ENCODE measurements around the gene ZMYND10. TPM values are rescaled to one million over a fixed set of nuclear protein-coding genes. Genes with fewer than 3 reads are reported as not detected.

ZMYND10 gene
- total RNA-seq, 3 donors from 2014 or later (not counting 1 experiment from before 2014, with no cell fraction given): 3.0 to 6.3 (median 3.5) TPM

DNA sequence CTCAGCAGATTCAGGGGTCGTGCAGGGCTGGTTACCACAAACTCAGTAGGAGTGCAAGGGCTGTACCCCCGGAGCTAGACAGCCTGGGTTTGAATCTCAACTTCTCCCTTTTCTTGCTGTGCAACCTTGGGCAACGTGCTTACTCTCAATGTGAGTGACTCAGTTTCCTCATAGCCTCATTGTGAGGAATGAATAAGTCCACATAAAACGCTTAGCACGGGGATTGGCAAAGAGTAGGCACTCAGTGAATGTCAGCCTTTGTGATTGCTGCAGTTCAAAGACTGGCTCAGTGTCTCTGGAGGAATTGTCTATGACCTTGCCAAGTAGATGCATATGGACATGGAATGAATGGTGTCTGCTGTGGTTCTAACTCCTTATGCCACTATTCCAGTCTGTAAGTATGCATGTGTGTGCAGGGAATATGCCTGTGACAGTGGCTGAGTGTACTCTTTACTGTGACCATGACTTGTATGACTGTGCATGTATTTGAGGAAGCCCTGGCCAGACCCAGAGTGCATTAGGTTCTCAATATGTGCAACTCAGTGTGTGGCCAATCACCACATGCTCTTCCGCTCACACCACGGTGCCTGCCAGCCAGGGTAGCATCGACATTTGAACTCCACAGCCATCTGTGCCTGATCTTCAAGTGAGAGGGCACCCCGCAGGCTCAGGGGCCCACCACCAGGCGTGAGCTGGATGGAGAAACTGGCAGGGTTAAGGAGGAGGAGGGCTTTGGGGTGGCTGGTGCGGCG is 45.4 kb downstream of the ZMYND10 start:
- Mint-ChIP-seq H3K4me3 (peak overlapping the region; percentile 97), H3K27me3 (ENCODE audit: low read depth in 2 of 2) (no peaks in the 10 kb centered on the region), H3K9me3 (no peaks in the 10 kb centered on the region), H3K4me1 (peaks cover 18 to 33% of the 10 kb centered on the region in 2 donors), H3K36me3 (no peaks in the 10 kb centered on the region), H3K27ac (peak overlapping the region; percentile 95 to 97)
- Histone ChIP-seq H3K4me3 (ENCODE audit: low read length) (peak overlapping the region; percentile 36), H3K27ac (ENCODE audit: low read length) (peak overlapping the region; percentile 96), H3K4me1 (ENCODE audit: control insufficient read depth, insufficient read depth, low read length) (peaks cover 27% of the 10 kb centered on the region), H3K9me3 (ENCODE audit: control insufficient read depth, insufficient read depth, low read length) (no peaks in the 10 kb centered on the region), H3K27me3 (ENCODE audit: control insufficient read depth, insufficient read depth, low read length) (no peaks in the 10 kb centered on the region), H3K36me3 (ENCODE audit: control insufficient read depth, insufficient read depth, low read length) (peaks cover 2% of the 10 kb centered on the region)
- intact Hi-C loops (cut with micrococcal nuclease): loop anchor here (1.0 to 5.0 kb wide), 3 partner anchors 37 to 62 kb away; partner anchors contain the start of gene TMEM115
- peak in 1 of 2 donors; percentile 39 for DNase-seq
- no peak for ATAC-seq
- WGBS (ENCODE audit: insufficient coverage): 57% methylated on average over 12 of the region's 12 CpGs
- TF ChIP-seq, protein P1, sequence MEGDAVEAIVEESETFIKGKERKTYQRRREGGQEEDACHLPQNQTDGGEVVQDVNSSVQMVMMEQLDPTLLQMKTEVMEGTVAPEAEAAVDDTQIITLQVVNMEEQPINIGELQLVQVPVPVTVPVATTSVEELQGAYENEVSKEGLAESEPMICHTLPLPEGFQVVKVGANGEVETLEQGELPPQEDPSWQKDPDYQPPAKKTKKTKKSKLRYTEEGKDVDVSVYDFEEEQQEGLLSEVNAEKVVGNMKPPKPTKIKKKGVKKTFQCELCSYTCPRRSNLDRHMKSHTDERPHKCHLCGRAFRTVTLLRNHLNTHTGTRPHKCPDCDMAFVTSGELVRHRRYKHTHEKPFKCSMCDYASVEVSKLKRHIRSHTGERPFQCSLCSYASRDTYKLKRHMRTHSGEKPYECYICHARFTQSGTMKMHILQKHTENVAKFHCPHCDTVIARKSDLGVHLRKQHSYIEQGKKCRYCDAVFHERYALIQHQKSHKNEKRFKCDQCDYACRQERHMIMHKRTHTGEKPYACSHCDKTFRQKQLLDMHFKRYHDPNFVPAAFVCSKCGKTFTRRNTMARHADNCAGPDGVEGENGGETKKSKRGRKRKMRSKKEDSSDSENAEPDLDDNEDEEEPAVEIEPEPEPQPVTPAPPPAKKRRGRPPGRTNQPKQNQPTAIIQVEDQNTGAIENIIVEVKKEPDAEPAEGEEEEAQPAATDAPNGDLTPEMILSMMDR (IDR thresholded peaks at IDR 0.05): no peak

DNA sequence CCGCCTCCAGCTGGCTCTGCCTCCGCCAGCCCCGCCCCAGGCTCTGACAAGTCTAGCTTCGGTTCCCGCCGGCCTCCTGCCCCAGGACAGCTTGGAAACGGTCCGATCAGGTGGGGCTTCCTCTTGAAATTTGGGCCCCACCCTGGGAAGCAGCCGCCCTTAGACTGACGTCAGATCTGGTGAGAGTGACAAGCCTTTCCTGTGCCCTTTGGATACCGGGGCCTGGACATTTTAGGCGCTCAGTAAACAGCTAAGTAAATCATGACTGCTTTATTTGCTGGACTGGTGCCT is 45.9 kb downstream of the ZMYND10 start:
- Mint-ChIP-seq H3K27me3 (ENCODE audit: low read depth in 2 of 2) (no peaks in the 10 kb centered on the region), H3K9me3 (no peaks in the 10 kb centered on the region), H3K4me1 (peaks cover 18 to 33% of the 10 kb centered on the region in 2 donors), H3K4me3 (peak overlapping the region; percentile 97), H3K36me3 (no peaks in the 10 kb centered on the region), H3K27ac (peak overlapping the region; percentile 95 to 97)
- H3K9me3 ChIP-seq (ENCODE audit: control insufficient read depth, insufficient read depth, low read length): no peaks in the 10 kb centered on the region
- H3K27ac ChIP-seq (ENCODE audit: low read length): peak overlapping the region; percentile 96
- 2% methylated on average over 12 of the region's 12 CpGs for whole genome bisulfite sequencing (ENCODE audit: insufficient coverage)
- intact Hi-C loops (cut with micrococcal nuclease): loop anchor here (1.0 to 5.0 kb wide), 3 partner anchors 38 to 61 kb away; partner anchors contain the start of gene TMEM115
- H3K27me3 ChIP-seq (ENCODE audit: control insufficient read depth, insufficient read depth, low read length): no peaks in the 10 kb centered on the region
- no peak for DNase-seq
- ATAC-seq: no peak
- peaks cover 27% of the 10 kb centered on the region for H3K4me1 ChIP-seq (ENCODE audit: control insufficient read depth, insufficient read depth, low read length)
- H3K4me3 ChIP-seq (ENCODE audit: low read length): peak overlapping the region; percentile 36
- TF ChIP-seq, protein P1 (IDR thresholded peaks at IDR 0.05): no peak
- peaks cover 2% of the 10 kb centered on the region for H3K36me3 ChIP-seq (ENCODE audit: control insufficient read depth, insufficient read depth, low read length)

DNA sequence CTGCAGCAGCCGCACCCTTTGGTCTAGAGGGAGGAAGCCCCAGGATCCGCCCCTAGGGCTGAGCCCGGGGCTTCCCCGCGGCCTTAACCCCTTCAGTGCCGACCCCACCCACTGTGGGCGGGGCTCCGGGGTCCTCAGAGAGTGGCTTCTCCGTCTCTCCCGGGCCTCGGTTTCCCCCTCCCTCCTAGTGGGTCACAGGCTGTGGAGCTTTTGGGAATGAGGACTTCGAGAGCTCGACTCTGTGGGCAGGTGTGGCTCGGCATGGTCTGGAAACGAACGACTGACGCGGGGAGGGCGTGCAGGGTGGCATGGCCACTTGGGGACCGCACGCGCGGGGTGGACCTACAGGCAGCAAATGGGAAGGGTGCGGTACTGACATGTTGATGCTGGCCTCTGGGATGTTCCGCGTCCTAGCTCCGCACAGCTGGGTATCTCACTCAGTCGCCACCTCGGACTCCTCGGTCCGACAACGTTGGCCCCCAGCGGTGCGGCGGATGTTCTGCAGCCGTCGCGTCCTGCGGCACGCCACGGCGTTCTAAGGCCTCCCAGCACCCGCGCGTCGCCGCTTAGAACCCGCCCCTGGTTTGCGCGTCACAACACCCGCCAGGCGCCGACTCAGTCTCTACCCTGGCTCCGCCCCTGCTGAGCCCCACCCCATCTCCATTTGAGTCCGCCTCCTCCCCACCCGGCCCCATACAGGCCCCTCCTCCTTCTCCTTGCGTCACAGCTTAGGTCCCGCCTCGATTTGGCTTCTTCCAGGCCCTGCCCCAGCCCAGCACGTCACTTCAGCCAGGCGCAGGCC is 46.5 kb downstream of the ZMYND10 start, which contains the start of the genes HYAL3 and NAA80:
Gene HYAL3 (minus strand): TSS at position 570 of the 802 bp plus-strand sequence. CDS start 3,803 bp downstream, outside the sequence.
Gene NAA80 (minus strand): TSS at position 570 of the 802 bp plus-strand sequence. CDS start 1,942 bp downstream, outside the sequence.
- H3K27ac ChIP-seq (ENCODE audit: low read length): peak within 1 kb of the TSS; percentile 96
- H3K36me3 ChIP-seq (ENCODE audit: control insufficient read depth, insufficient read depth, low read length): peaks cover 2% of the 10 kb centered on the region
- no peaks in the 10 kb centered on the region for H3K36me3 Mint-ChIP-seq
- H3K4me1 ChIP-seq (ENCODE audit: control insufficient read depth, insufficient read depth, low read length): peaks cover 27% of the 10 kb centered on the region
- H3K4me3 Mint-ChIP-seq: peak within 1 kb of the TSS; percentile 97
- no peaks in the 10 kb centered on the region for H3K27me3 Mint-ChIP-seq (ENCODE audit: low read depth in 2 of 2)
- ATAC-seq (peak; percentile 90 to 97 (median 91)), DNase-seq (peak; percentile 99 to 100)
- peak within 1 kb of the TSS; percentile 99 for H3K4me3 ChIP-seq (ENCODE audit: low read length)
- peaks cover 18 to 33% of the 10 kb centered on the region in 2 donors for H3K4me1 Mint-ChIP-seq
- peak within 1 kb of the TSS; percentile 95 to 97 for H3K27ac Mint-ChIP-seq
- intact Hi-C loops (cut with micrococcal nuclease): loop anchor here (1.0 to 5.0 kb wide), 3 partner anchors 38 to 61 kb away; partner anchors contain the start of gene TMEM115
- under 1% methylated on average over 61 of the region's 61 CpGs for WGBS (ENCODE audit: insufficient coverage)
- no peaks in the 10 kb centered on the region for H3K27me3 ChIP-seq (ENCODE audit: control insufficient read depth, insufficient read depth, low read length)
- H3K9me3 Mint-ChIP-seq: no peaks in the 10 kb centered on the region
- TF ChIP-seq, protein P1 (IDR thresholded peaks at IDR 0.05): peak; percentile 45
- no peaks in the 10 kb centered on the region for H3K9me3 ChIP-seq (ENCODE audit: control insufficient read depth, insufficient read depth, low read length)

Measured in natural killer cell (primary cell).